GM19238 (cell line): ENCODE results near the gene FN1.
"Not testable (repeated sequence)": the region's sequence is repeated elsewhere in the genome, so short reads cannot be mapped to it uniquely, and the experiment has no call there.

Experiments
- DNase-seq: peaks from one replicate; pipeline ENCODE4 v3.0.0; 2011; ENCODE audit warnings: low spot score; ENCODE audit not compliant: insufficient read length

Gene FN1

DNA sequence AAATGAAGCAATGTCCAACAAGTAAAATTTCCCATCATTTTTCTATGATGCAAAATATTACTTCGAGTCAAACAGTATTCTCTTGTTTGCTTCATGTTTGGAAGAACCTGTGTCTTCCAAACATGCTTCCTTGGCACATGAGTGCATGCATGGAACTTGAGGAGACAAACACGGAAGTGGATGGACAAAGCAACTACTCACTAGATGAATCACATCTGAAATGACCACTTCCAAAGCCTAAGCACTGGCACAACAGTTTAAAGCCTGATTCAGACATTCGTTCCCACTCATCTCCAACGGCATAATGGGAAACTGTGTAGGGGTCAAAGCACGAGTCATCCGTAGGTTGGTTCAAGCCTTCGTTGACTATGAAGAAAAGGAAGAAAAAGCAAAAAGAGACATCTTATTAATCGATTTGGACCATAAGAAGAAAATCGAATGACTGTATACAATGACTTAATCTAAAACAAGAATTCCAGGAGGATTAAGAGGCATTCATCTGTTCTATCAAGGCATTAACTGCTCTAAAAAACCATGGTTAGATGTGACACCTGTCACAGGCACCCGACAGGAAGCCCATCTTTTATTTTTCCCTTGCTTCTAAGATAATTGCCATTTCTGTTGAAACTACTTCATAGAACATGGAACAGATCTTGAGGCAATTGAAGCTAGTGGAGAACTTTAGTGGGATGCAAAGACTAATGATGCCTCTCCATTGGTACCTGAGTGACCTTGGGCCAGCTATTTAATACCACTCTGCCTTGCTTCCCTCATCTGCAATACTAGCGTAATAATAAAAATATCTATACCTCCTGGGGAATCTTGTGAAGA, 68.0 kb downstream of the FN1 start:
- DNase-seq: no peak

- DNase-seq: no peak
Observed at GRCh38 chr2:215366440-215367032, 69.3 kb downstream of the FN1 start.

GRCh38 chr2:215365184-215365658, 70.6 kb downstream of the FN1 start:
- no peak for DNase-seq

DNA sequence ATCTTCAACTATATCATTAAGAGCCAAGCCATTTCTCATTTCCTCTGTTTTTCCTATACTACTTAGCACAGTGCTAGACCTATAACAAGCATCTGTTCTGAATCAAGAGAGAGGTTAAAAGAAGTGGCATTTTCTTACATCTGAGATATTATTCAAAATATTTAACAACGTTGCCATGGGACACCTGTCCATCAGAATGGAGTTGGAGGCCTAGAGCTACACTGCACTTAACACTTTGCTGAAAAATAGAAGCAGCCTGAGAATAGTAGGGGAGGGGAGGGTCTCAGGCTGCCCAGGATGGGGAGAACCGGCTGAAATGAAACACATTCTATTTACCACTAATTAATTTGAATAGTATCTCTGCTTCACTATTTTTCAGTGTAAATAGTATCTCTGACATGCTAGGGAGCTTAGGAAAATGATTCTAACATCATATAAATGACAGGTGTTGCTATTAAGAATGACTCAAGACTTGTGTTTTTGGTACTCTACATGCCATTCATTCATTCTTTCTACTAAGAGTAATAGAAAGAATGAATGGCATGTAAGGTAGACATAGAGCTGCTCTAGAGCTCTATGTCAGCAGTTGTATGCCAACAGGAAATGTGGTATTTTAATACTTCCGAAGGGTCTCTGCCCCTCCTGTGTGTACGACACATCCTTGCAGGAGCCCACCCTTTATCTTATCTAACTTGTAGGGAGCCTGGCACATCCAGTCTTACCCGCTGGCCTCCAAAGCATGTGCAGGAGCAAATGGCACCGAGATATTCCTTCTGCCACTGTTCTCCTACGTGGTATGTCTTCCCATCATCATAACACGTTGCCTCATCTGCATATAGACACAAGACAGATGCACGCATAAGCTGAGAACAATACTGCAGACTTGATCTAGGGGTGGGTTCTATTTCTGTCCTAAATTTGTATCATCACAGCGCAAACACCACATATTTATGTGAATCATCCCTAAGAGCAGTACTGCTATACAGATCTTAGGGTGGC, 71.4 kb downstream of the FN1 start:
- no peak for DNase-seq

DNA sequence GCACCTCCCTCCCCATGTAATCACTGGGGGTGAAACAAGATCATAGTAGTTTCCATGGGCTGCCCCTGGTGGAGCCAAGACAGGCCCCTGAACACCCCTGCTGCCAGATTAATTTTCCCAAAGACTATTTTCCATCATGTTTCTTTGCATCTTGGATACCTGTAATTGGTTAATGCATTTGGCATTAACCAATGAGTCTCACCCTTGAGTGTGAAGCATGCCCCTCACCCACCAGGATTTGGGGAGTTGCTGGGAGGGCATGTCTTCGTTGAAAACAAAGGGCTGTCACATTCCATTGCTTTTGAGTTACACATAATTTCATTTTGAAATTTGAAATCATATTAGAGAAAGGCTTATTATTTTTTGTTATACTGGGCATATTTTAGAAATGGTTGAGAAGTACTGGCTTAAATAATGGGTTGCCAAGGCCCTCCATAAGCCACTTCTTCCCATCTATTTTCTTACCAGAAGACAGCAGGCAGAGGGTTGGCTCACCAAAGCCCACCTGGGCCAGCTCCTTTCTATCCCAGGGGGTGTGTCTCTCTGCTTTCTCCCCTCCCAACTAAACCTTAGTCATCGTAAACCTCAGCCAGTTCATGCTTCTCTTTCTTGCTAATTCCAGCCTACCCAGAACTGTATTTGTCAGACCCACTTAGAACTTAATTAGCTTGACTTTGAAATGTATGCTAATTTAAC, 72.3 kb downstream of the FN1 start:
- no peak for DNase-seq

DNA sequence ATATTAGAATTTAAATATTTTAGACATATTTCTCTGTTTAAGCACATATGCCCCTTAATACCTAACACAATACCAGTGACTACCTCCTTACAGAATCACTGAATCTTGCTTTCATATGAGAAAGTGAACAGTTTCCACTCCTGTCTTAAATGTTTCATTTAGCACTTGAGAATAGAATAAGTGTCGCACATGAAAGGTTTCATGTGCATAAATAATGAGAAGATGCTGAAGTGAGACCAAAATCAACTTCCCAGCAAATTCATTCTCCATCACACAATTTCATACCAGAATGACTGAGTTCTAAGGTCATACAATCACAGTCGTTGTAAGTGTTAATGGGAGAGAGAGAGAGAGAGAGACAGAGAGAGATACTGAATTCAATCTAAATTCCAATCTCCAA, 72.8 kb downstream of the FN1 start:
- no peak for DNase-seq

- DNase-seq: no peak
Observed at GRCh38 chr2:215362562-215362904, 73.3 kb downstream of the FN1 start.

DNA sequence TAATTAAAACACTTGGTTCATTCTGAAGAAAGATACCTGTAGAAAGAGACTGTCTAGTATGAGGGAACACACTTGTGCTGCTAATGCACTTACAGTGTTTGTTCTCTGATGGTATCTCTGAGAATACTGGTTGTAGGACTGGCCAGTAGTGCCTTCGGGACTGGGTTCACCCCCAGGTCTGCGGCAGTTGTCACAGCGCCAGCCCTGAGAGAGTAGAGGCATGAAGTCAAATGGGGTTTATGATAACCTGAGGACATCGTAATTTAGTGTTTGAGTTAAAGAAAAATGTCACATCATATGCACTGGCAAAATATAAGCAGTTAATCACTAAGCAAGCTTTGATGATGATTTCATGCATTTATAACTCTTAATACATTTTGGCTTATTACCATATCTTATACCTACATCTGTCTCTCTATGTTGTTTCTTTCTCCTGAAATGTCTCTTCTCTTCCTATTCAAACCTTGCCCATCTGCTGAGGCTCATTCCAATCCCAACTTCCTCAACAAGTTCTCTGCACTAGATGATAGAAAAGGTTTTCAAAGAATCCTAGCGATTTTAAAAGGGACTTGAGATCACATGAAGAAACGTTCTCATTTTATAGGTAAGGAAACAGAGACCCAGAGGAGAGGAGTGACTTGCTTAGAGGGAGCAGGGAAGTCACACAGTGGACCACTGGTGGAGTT, 73.8 kb downstream of the FN1 start:
- DNase-seq: no peak

- no peak for DNase-seq
Observed at GRCh38 chr2:215361211-215361875, 74.5 kb downstream of the FN1 start.

GRCh38 chr2:215360596-215360995, 75.3 kb downstream of the FN1 start:
- DNase-seq: no peak

DNA sequence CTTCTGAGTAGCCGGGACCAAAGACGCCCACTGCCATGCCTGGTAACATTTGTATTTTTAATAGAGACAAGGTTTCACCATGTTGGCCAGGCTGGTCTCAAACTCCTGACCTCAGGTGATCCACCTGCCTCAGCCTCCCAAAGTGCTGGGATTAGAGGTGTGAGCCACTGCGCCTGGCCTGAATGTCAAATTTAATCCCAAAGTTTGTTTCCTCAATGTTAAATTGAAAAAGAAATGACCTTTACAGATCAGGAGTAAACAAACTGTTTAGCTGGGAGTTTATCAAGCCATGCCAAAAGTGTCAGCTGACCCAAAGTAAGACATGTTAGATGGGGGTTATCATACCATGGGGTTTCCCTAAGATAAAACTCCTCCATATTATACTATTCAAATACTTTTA, 75.8 kb downstream of the FN1 start:
- DNase-seq: not testable (repeated sequence)

- DNase-seq: no peak
Observed at GRCh38 chr2:215359576-215359922, 76.3 kb downstream of the FN1 start.

- no peak for DNase-seq
Observed at GRCh38 chr2:215358891-215359575, 76.8 kb downstream of the FN1 start.

GRCh38 chr2:215358312-215358845, 77.5 kb downstream of the FN1 start:
- no peak for DNase-seq

- no peak for DNase-seq
Observed at GRCh38 chr2:215357660-215358059, 78.2 kb downstream of the FN1 start.

DNA sequence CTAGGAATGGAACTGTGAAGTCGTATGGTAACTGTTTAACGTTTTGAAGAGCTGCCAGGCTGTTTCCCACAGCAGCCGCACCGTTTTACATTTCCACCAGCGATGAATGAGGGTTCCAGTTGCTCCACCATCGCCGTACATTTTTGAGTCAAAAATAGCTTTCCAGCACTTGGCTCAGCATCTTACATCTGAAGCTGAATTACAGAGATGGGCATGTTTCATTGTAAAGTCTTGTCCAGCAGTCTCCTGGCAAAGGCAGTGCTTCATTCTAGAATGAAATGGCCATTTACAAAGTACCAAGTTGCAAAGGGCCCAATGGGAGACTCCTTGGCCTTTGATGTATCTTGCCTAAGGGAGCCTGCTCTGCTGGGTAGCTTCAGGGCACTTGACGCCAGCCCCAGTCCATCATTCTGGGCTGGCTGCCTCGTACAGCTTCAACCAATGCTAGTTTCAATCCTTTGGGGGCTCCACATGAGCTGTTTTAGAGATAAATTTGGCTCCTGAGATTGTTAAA, 78.9 kb downstream of the FN1 start:
- no peak for DNase-seq

DNA sequence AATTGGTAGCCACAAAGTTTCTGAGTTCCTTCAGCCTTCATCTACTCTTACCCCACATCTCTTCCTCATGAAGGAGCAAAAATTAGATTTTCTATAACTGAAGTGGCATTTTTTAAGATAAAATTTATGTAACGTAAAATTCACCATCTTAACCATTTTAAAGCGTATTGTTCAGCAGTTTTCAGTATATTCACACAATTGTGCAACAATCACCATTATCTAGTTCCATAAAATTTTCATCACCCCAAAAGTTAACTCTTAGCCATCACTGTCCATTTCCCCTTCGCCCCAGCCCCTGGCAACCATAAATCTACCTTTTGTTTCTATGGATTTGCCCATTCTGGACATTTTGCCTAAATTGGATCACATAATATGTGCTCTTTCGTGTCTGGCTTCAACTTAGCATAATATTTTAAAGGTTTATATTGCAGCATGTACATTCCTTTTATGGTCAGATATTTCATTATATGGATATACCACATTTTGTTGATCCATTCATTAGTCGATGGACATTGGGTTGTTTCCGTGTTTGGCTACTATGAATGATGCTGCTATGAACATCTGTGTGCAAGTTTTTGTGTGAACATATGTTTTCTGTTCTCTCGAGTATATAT, 79.4 kb downstream of the FN1 start:
- DNase-seq: no peak

DNA sequence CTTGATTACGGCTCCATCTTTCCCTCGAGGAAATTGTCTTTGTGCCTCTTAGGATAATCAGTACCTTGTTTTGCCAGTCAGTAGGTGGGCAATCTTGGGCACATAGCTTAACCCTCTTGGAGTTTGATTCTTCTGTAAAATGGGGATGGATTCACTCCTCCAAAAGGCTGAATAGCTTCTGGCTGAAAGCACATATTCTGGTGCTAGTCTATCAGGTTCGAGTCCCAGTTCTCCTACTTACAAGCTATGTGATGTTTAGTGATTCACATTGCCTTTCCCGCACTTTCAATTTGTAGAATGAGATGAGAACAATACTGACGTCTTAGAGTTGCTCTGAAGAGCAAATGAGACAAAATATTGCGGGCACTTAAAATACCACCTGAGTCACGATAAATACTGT, 80.1 kb downstream of the FN1 start:
- no peak for DNase-seq
